B cell (primary cell): ENCODE measurements around the gene SLC2A4. TPM values are rescaled to one million over a fixed set of nuclear protein-coding genes. Genes with fewer than 3 reads are reported as not detected.

Experiments
- ATAC-seq: fragments of 200-7000 bp; cut with Tn5 transposase; one replicate; pipeline ENCODE4 v1.10.0; 2021; ENCODE audit warnings: low read depth, mild to moderate bottlenecking, moderate number of reproducible peaks, moderate library complexity
- CTCF ChIA-PET: fragments of 350-600 bp; sonication (Branson Sonifier 250); formaldehyde crosslinking; loops from one replicate; lab custom pipeline; 2021; ENCODE audit warnings: antibody characterized with exemption, inconsistent platforms; lab: Charles Lee
- POLR2A ChIA-PET: fragments of 350-600 bp; sonication (Branson Sonifier 250); formaldehyde crosslinking; loops from one replicate; lab custom pipeline; 2021; ENCODE audit warnings: antibody characterized with exemption; lab: Charles Lee
- DNase-seq: peaks from one replicate; pipeline ENCODE4 v3.0.0; 2013
- H2AFZ ChIP-seq: 2 replicates; pipeline ENCODE4 v1.6.1; 2012; ENCODE audit warnings: mild to moderate bottlenecking, low read depth, low read length; ENCODE audit not compliant: insufficient read depth, poor library complexity, severe bottlenecking
- H3K27ac ChIP-seq, 2 donors: 1 replicate in 1 of 2; 2 replicates in 1 of 2; pipeline ENCODE4 v1.5.1; 2012 to 2013; ENCODE audit warnings: low read length in 2 of 2, mild to moderate bottlenecking in 2 of 2, moderate library complexity in 1 of 2
- H3K27me3 ChIP-seq, 4 experiments: fragments of 200-600 bp in 1 of 4; sonication (generic) in 1 of 4; replicated peaks in 1 of 4; 1 replicate in 2 of 4; 2 replicates in 2 of 4; pipeline versions ENCODE4 v1.6.1 to v1.7.0; 2013 to 2016; ENCODE audit warnings: low read length in 3 of 4, mild to moderate bottlenecking in 2 of 4, mixed read lengths in 1 of 4, moderate library complexity in 1 of 4; ENCODE audit not compliant: insufficient read depth in 4 of 4, control insufficient read depth in 3 of 4; ENCODE audit errors: control extremely low read depth in 1 of 4
- H3K36me3 ChIP-seq, 2 experiments: replicated peaks in 1 of 2; 1 replicate in 1 of 2; 2 replicates in 1 of 2; pipeline versions ENCODE4 v1.6.1 to v1.7.1; 2013; ENCODE audit warnings: low read length in 1 of 2; ENCODE audit not compliant: insufficient read depth in 2 of 2, control insufficient read depth in 1 of 2; ENCODE audit errors: control extremely low read depth in 1 of 2, extremely low read depth in 1 of 2
- H3K4me1 ChIP-seq, 2 donors: fragments of 200-600 bp in 1 of 2; sonication (generic) in 1 of 2; 1 replicate in 1 of 2; 2 replicates in 1 of 2; pipeline versions ENCODE4 v1.5.1 to v1.6.1; 2013 to 2017; ENCODE audit warnings: low read length in 2 of 2; ENCODE audit not compliant: control insufficient read depth in 2 of 2, insufficient read depth in 2 of 2
- H3K4me2 ChIP-seq: replicated peaks from 2 replicates; pipeline ENCODE3; 2012; ENCODE audit warnings: mild to moderate bottlenecking, low read depth, low read length; ENCODE audit not compliant: poor library complexity, severe bottlenecking
- H3K4me3 ChIP-seq, 5 experiments: fragments of 200-600 bp in 1 of 5; sonication (generic) in 1 of 5; 1 replicate in 3 of 5; 2 replicates in 2 of 5; pipeline versions ENCODE4 v1.5.1 to v1.7.0; 2011 to 2016; ENCODE audit warnings: low read length in 4 of 5, mild to moderate bottlenecking in 4 of 5, low read depth in 2 of 5, control low read depth in 1 of 5, moderate library complexity in 1 of 5; ENCODE audit not compliant: insufficient read depth in 1 of 5; ENCODE audit errors: control extremely low read depth in 1 of 5, extremely low read depth in 1 of 5
- H3K79me2 ChIP-seq: fragments of 200-600 bp; sonication (generic); one replicate; pipeline ENCODE4 v1.6.0; 2016; ENCODE audit warnings: low read length; ENCODE audit not compliant: control insufficient read depth, insufficient read depth
- H3K9ac ChIP-seq: fragments of 200-600 bp; sonication (generic); 2 replicates; pipeline ENCODE4 v1.6.1; 2017; ENCODE audit warnings: mild to moderate bottlenecking, low read length, moderate library complexity
- H3K9me3 ChIP-seq, 3 donors: one replicate each; pipeline versions ENCODE4 v1.6.1 to v1.7.1; 2013; ENCODE audit warnings: low read length in 2 of 3; ENCODE audit not compliant: control insufficient read depth in 2 of 3, insufficient read depth in 1 of 3; ENCODE audit errors: control extremely low read depth in 1 of 3
- H4K20me1 ChIP-seq: 2 replicates; pipeline ENCODE4 v1.6.0; 2012; ENCODE audit warnings: mild to moderate bottlenecking, low read length; ENCODE audit not compliant: insufficient read depth, control insufficient read depth, poor library complexity, severe bottlenecking
- H3K27ac Mint-ChIP-seq: one replicate; pipeline ENCODE4 v1.8.0; 2021; ENCODE audit warnings: mixed read lengths
- H3K27me3 Mint-ChIP-seq: one replicate; pipeline ENCODE4 v1.8.0; 2021; ENCODE audit warnings: mixed read lengths
- H3K4me1 Mint-ChIP-seq: one replicate; pipeline ENCODE4 v1.8.0; 2021; ENCODE audit warnings: mixed read lengths
- H3K4me3 Mint-ChIP-seq: one replicate; pipeline ENCODE4 v1.8.0; 2021; ENCODE audit warnings: mixed read lengths
- H3K9me3 Mint-ChIP-seq: one replicate; pipeline ENCODE4 v1.8.0; 2022; ENCODE audit warnings: mixed read lengths; ENCODE audit not compliant: insufficient read depth
- EZH2 ChIP-seq: IDR thresholded peaks from 2 replicates; pipeline ENCODE4 v1.6.1; 2012; ENCODE audit warnings: borderline replicate concordance, low read depth, mild to moderate bottlenecking, moderate library complexity, low read length; ENCODE audit not compliant: insufficient read depth, poor library complexity, severe bottlenecking
- WGBS: methylation state at CpG from one replicate; pipeline ENCODE4 v1.1.5; 2013; ENCODE audit warnings: missing lambda C conversion rate; ENCODE audit not compliant: insufficient coverage; 5-methylcytosine and 5-hydroxymethylcytosine counted together
- intact Hi-C: fragments of 100-400 bp; cut with micrococcal nuclease; formaldehyde crosslinking; loops from one replicate; pipeline ENCODE4 v1.10.0; 2022
- polyA plus RNA-seq: library from polyadenylated mRNA; depleted of rRNA; stranded (reverse); fragments of >200 nt; gene quantifications from 2 replicates; pipeline ENCODE4 v1.2.3, GENCODE V29; 2012
- total RNA-seq, 2 donors: library from RNA; stranded (reverse); fragments of 120-200 nt in 1 of 2; gene quantifications; 1 replicate in 1 of 2; 2 replicates in 1 of 2; pipeline versions ENCODE4 v1.2.3 to v1.2.4, GENCODE V29; 2013 to 2022
- TF ChIP-seq, protein P1 (sequence below): fragments of 200-600 bp; IDR thresholded peaks from one replicate; pipeline ENCODE4 v1.8.0; 2022; ENCODE audit warnings: antibody characterized with exemption, mild to moderate bottlenecking

Gene SLC2A4
- total and polyA plus RNA-seq, 2 donors (not counting 1 experiment from before 2014, with no cell fraction given): not detected

DNA sequence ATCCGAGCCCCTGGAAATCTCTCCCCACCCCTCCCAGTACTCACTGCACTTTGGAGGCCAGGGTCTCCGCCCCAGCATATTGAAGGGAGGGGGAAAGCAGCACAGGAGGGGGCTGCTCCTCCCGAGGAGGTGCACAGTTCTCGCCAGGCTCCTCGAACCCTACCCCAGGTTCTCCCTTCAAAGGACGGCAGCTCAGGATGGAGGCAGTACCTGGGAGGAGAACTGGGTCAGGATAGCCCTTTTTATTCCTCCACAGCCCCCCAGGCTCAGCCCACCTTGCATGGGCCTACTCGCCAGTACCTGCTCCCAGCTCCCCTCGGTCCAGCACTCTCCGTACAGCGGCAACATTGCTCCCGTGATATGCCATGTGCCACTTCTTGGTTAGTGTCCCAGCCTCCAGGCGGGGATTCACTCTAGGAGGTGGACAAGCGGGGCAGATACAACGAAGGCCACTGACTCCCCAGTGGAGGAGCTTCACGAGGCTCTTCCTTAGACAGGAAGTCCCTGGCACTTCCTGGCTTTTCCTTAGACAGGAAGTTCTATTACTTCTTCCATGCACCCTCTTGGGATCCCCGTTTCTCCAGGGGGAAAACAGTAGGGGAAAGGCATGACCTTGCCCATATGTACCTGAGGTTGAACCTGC, 35.8 kb downstream of the SLC2A4 start:
- Histone ChIP-seq H3K27ac (no peak overlapping the region), H3K4me1 (peaks cover 17 to 28% of the 10 kb centered on the region in 2 donors), H3K4me3 (no peak overlapping the region), H4K20me1 (peaks cover 26% of the 10 kb centered on the region), H3K4me2 (no peak overlapping the region), H3K27me3 (no peaks in the 10 kb centered on the region), H3K36me3 (peaks cover 5 to 67% of the 10 kb centered on the region in 2 experiments), H3K9me3 (no peaks in the 10 kb centered on the region), H3K79me2 (peaks cover 37% of the 10 kb centered on the region), H2AFZ (no peak overlapping the region), H3K9ac (no peak overlapping the region)
- Mint-ChIP-seq H3K4me3 (peak overlapping the region; percentile 64), H3K27ac (peak overlapping the region; percentile 59), H3K27me3 (no peaks in the 10 kb centered on the region), H3K9me3 (no peaks in the 10 kb centered on the region), H3K4me1 (peaks cover 37% of the 10 kb centered on the region)
- DNase-seq: no peak
- ATAC-seq: no peak
- ChIA-PET CTCF (interaction anchor here (2.2 kb wide), 1 partner anchor 19 kb away, joined by 5 read pairs; the partner anchor contains the start of gene ACAP1), POLR2A (interaction anchor here (1.3 kb wide), 1 partner anchor 9 kb away, joined by 4 read pairs; no protein-coding TSS in a partner anchor)
- TF ChIP-seq EZH2: no peak
- TF ChIP-seq, protein P1, sequence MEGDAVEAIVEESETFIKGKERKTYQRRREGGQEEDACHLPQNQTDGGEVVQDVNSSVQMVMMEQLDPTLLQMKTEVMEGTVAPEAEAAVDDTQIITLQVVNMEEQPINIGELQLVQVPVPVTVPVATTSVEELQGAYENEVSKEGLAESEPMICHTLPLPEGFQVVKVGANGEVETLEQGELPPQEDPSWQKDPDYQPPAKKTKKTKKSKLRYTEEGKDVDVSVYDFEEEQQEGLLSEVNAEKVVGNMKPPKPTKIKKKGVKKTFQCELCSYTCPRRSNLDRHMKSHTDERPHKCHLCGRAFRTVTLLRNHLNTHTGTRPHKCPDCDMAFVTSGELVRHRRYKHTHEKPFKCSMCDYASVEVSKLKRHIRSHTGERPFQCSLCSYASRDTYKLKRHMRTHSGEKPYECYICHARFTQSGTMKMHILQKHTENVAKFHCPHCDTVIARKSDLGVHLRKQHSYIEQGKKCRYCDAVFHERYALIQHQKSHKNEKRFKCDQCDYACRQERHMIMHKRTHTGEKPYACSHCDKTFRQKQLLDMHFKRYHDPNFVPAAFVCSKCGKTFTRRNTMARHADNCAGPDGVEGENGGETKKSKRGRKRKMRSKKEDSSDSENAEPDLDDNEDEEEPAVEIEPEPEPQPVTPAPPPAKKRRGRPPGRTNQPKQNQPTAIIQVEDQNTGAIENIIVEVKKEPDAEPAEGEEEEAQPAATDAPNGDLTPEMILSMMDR: no peak
- WGBS: 94% methylated on average over 11 of the region's 16 CpGs
- intact Hi-C loops: no loop called here
